ENCODE data around the gene OVCA2. TPM values are rescaled to one million over a fixed set of nuclear protein-coding genes. Genes with fewer than 3 reads are reported as not detected.

Gene OVCA2
- total and polyA plus RNA-seq, 2 donors (not counting 3 experiments of a cell fraction or from before 2014, with no cell fraction given), result 41.3 to 84.2 TPM

- H3K4me3 ChIP-seq (replicated peaks in 1 of 3; ENCODE audit: insufficient read depth in 1 of 3, low read depth in 1 of 3, low read length in 3 of 3), result no peak overlapping the region
- H3K9me1 ChIP-seq (replicated peaks; ENCODE audit: control insufficient read depth, extremely low read depth, insufficient read depth, low read length), result no peaks in the 10 kb centered on the region
- DNase-seq (ENCODE audit: low read depth, low spot score), result no peak
- H3K9me3 ChIP-seq (replicated peaks; ENCODE audit: control insufficient read depth, insufficient read depth, low read length), result no peaks in the 10 kb centered on the region
- H3K36me3 ChIP-seq (ENCODE audit: control insufficient read depth in 2 of 2, extremely low read depth in 1 of 2, insufficient read depth in 2 of 2, low read length in 2 of 2), result peaks cover 0 to 13% of the 10 kb centered on the region in 2 experiments
- CTCF ChIA-PET, result interaction anchor here (0.9 to 17.2 kb wide), 7 partner anchors 9 to 217 kb away, joined by 3 to 455 read pairs (median 5); partner anchors contain the start of gene HIC1
- no peak overlapping the region for H2AFZ ChIP-seq (ENCODE audit: low read depth, low read length)
- intact Hi-C loops (cut with micrococcal nuclease) (no loop called here), dilution Hi-C loops (cut with MboI; ENCODE audit: extremely low pct_ligation_motif_present, low sequenced_read_pairs) (no loop called here)
- no peak overlapping the region for H3K9ac ChIP-seq (replicated peaks; ENCODE audit: extremely low read depth, insufficient read depth, low read length)
- H3K79me2 ChIP-seq (ENCODE audit: control insufficient read depth, insufficient read depth, low read length), result peaks cover 8% of the 10 kb centered on the region
- H3K27me3 ChIP-seq (ENCODE audit: control insufficient read depth in 2 of 2, insufficient read depth in 2 of 2, low read length in 2 of 2), result no peaks in the 10 kb centered on the region
- no peak overlapping the region for H3K4me2 ChIP-seq (ENCODE audit: insufficient read depth, low read length)
- BruUV-seq (replicated peaks), result no TSS peak
- H3K4me1 ChIP-seq (ENCODE audit: control insufficient read depth, extremely low read depth, insufficient read depth, low read length), result peaks cover 51% of the 10 kb centered on the region
- POLR2A ChIA-PET, result no interaction called here
- no peaks in the 10 kb centered on the region for H4K20me1 ChIP-seq (replicated peaks; ENCODE audit: control insufficient read depth, extremely low read depth, insufficient read depth, low read length)
- H3K27ac ChIP-seq (ENCODE audit: insufficient read depth, low read depth, low read length), result peak overlapping the region; percentile 78
- no peak for FAIRE-seq
- TF ChIP-seq MYC (IDR thresholded peaks at IDR 0.05; ENCODE audit: low read depth, low read length) (no peak), EZH2 (IDR thresholded peaks at IDR 0.05; ENCODE audit: borderline replicate concordance, low read depth, low read length, severe bottlenecking) (no peak), FOS (IDR thresholded peaks at IDR 0.05; ENCODE audit: borderline replicate concordance, insufficient read depth, low read length) (no peak), JUN (IDR thresholded peaks at IDR 0.05; ENCODE audit: borderline replicate concordance, insufficient read depth, insufficient read length, low read depth) (no peak), POLR2A (IDR thresholded peaks at IDR 0.05; ENCODE audit: low read depth, low read length) (no peak), GATA2 (IDR thresholded peaks at IDR 0.05; ENCODE audit: insufficient read depth, insufficient read length, low read depth, low read length) (no peak), POLR2AphosphoS5 (IDR thresholded peaks at IDR 0.05; ENCODE audit: insufficient read depth, low read depth, low read length) (no peak), CTCF (IDR thresholded peaks at IDR 0.05; ENCODE audit: extremely low read depth in 1 of 2, insufficient read depth in 1 of 2, low read depth in 1 of 2, low read length in 2 of 2) (no peak), MAX (IDR thresholded peaks at IDR 0.05; ENCODE audit: insufficient read depth, insufficient read length) (no peak)
Measured at GRCh38 chr17:2064520-2064971, 22.7 kb downstream of the OVCA2 start.

All from endothelial cell of umbilical vein (primary cell).